Hepatocyte (in vitro differentiated cells): ENCODE results near the gene LHPP. TPM values are rescaled to one million over a fixed set of nuclear protein-coding genes. Genes with fewer than 3 reads are reported as not detected.
A peak's percentile ranks its signal among the peaks of the same experiment; 100 is the strongest.

Source experiments
- DNase-seq: peaks from one replicate; pipeline ENCODE4 v3.0.0-alpha.2; 2016; ENCODE audit warnings: low spot score
- H2AFZ ChIP-seq: fragments of 200-600 bp; sonication (generic); 2 replicates; pipeline ENCODE4 v1.6.0; 2016; ENCODE audit warnings: antibody characterized with exemption, mild to moderate bottlenecking
- H3K27ac ChIP-seq: fragments of 200-600 bp; sonication (generic); 2 replicates; pipeline ENCODE4 v1.5.1; 2016; ENCODE audit warnings: mild to moderate bottlenecking
- H3K27me3 ChIP-seq: fragments of 200-600 bp; sonication (generic); 2 replicates; pipeline ENCODE4 v1.6.1; 2016
- H3K36me3 ChIP-seq: fragments of 200-600 bp; sonication (generic); replicated peaks from 2 replicates; pipeline ENCODE4 v1.5.1; 2016; ENCODE audit warnings: low read depth; ENCODE audit not compliant: insufficient read depth
- H3K4me1 ChIP-seq: fragments of 200-600 bp; sonication (generic); 2 replicates; pipeline ENCODE4 v1.5.1; 2016; ENCODE audit warnings: mild to moderate bottlenecking, moderate library complexity; ENCODE audit not compliant: insufficient read depth
- H3K4me2 ChIP-seq: fragments of 200-600 bp; sonication (generic); 2 replicates; pipeline ENCODE4 v1.6.0; 2016
- H3K4me3 ChIP-seq: fragments of 200-600 bp; sonication (generic); 2 replicates; pipeline ENCODE4 v1.5.1; 2016; ENCODE audit warnings: mild to moderate bottlenecking
- H3K79me2 ChIP-seq: fragments of 200-600 bp; sonication (generic); 2 replicates; pipeline ENCODE4 v1.6.0; 2017; ENCODE audit warnings: mild to moderate bottlenecking
- H3K9me2 ChIP-seq: fragments of 200-600 bp; sonication (generic); replicated peaks from 2 replicates; pipeline ENCODE4 v1.6.0; 2017; ENCODE audit warnings: mild to moderate bottlenecking; ENCODE audit not compliant: insufficient read depth
- H3K9me3 ChIP-seq: fragments of 200-600 bp; sonication (generic); 2 replicates; pipeline ENCODE4 v1.5.1; 2016; ENCODE audit warnings: low read depth, mild to moderate bottlenecking
- H4K20me1 ChIP-seq: fragments of 200-600 bp; sonication (generic); 2 replicates; pipeline ENCODE4 v1.6.0; 2016; ENCODE audit warnings: mild to moderate bottlenecking; ENCODE audit not compliant: insufficient read depth, poor library complexity, severe bottlenecking
- CTCF ChIP-seq: fragments of 200-600 bp; sonication (generic); IDR thresholded peaks from 2 replicates; pipeline ENCODE4 v1.5.1; 2016; ENCODE audit warnings: antibody characterized with exemption, mild to moderate bottlenecking; ENCODE audit not compliant: poor library complexity
- EZH2 ChIP-seq: fragments of 200-600 bp; sonication (generic); IDR thresholded peaks from 2 replicates; pipeline ENCODE4 v1.6.1; 2016; ENCODE audit warnings: antibody characterized with exemption, mild to moderate bottlenecking, borderline replicate concordance
- EZH2phosphoT487 ChIP-seq: fragments of 200-600 bp; sonication (generic); IDR thresholded peaks from one replicate; pipeline ENCODE4 v1.6.1; 2018; ENCODE audit warnings: antibody characterized with exemption, mild to moderate bottlenecking, low read depth, moderate library complexity; ENCODE audit not compliant: unreplicated experiment, severe bottlenecking
- WGBS: methylation state at CpG from one replicate; pipeline ENCODE4 v1.1.6; 2016; ENCODE audit warnings: low lambda C conversion rate; ENCODE audit errors: missing lambda C conversion rate; 5-methylcytosine and 5-hydroxymethylcytosine counted together
- polyA plus RNA-seq: library from polyadenylated mRNA; unstranded; fragments of >200 nt; fragmentation: Nextera tagmentation; extraction: Ambion mirVana; gene quantifications from 2 replicates; pipeline ENCODE4 v1.2.1, GENCODE V29; 2016
- total RNA-seq: library from RNA; depleted of rRNA; stranded (reverse); fragments of >200 nt; gene quantifications from 2 replicates; pipeline ENCODE4 v1.2.3, GENCODE V29; 2014

The LHPP gene
- total and polyA plus RNA-seq, 2 experiments from 2014 or later = 29.4 to 30.3 TPM

- Histone ChIP-seq H3K9me2 (no peaks in the 10 kb centered on the region), H3K27ac (peak overlapping the region; percentile 71), H3K4me2 (no peak overlapping the region), H3K36me3 (no peaks in the 10 kb centered on the region), H3K4me3 (no peak overlapping the region), H4K20me1 (no peaks in the 10 kb centered on the region), H3K4me1 (peaks cover 21% of the 10 kb centered on the region), H3K79me2 (no peaks in the 10 kb centered on the region), H3K27me3 (no peaks in the 10 kb centered on the region), H2AFZ (no peak overlapping the region), H3K9me3 (no peaks in the 10 kb centered on the region)
- no peak for DNase-seq
- TF ChIP-seq EZH2 = no peak
- TF ChIP-seq CTCF = no peak
- TF ChIP-seq EZH2phosphoT487 = no peak
- WGBS = 91% methylated on average over 5 of the region's 5 CpGs
These were observed 99.6 kb downstream of the LHPP start for GRCh38 chr10:124561206-124561605.

DNA sequence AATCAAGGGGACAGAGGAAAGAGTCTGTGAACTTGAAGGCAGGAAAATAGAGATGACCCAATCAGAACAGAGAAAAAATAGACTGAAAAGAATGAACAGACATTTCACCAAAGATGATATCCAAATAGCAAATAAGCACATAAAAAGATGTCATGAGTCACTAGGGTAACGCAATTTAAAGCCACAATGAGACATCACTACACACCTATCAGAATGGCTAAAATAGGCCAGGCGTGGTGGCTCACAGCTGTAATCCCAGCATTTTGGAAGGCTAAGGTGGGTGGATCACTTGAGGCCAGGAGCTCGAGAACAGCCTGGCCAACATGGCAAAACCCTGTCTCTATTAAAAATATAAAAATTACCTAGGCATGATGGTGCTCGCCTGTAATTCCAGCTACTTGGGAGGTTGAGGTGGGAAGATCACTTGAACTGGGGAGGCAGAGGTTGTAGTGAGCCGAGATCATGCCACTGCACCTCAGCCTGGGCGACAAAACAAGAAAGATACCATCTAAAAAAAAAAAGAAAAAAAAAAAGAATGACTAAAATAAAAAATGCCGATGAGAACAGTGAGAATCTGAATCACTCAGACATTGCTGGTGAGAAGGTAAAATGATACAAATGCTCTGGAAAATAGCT is 100.9 kb downstream of the LHPP start:
- Histone ChIP-seq H3K9me2 (no peaks in the 10 kb centered on the region), H3K4me2 (no peak overlapping the region), H3K4me3 (no peak overlapping the region), H3K9me3 (no peaks in the 10 kb centered on the region), H3K27me3 (no peaks in the 10 kb centered on the region), H3K79me2 (no peaks in the 10 kb centered on the region), H3K4me1 (peaks cover 21% of the 10 kb centered on the region), H3K36me3 (no peaks in the 10 kb centered on the region), H2AFZ (no peak overlapping the region), H4K20me1 (no peaks in the 10 kb centered on the region), H3K27ac (no peak overlapping the region)
- WGBS = 96% methylated on average over 7 of the region's 7 CpGs
- DNase-seq = no peak
- TF ChIP-seq EZH2phosphoT487 = no peak
- no peak for TF ChIP-seq EZH2
- no peak for TF ChIP-seq CTCF

DNA sequence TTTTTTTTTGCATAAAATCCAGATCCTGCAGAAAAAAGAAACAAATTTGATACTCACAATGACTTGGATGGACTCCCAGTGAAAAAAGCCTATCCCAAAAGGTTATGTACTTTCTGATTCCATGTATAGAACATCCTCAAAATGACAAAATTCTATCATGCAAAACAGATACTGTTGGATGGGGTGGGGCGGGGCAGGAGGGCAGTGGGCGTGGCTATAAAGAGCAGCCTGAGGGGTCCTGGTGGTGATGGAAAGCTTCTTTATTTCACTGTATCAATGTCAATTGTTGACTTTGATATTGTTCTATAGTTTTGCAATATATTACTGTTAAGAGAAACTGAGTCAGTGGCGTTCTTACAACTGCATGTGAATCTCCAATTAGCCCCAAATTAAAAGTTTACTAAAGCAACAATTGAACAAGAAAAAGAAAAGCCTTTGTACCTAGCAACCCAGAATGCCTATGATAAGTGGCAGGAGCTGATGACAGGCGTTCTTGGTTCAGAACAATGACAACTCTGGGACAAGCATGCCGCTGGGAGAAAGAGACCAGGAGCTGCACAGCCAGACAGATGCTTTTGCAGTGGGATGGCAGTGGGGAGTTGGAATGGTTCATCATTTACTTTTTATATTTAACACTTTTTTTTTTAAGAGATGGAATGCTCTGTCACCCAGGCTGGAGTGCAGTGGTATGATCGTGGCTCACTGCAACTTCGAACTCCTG is 101.9 kb downstream of the LHPP start:
- Histone ChIP-seq H3K9me3 (no peaks in the 10 kb centered on the region), H2AFZ (no peak overlapping the region), H4K20me1 (no peaks in the 10 kb centered on the region), H3K4me3 (no peak overlapping the region), H3K4me2 (no peak overlapping the region), H3K4me1 (peaks cover 21% of the 10 kb centered on the region), H3K36me3 (no peaks in the 10 kb centered on the region), H3K79me2 (no peaks in the 10 kb centered on the region), H3K9me2 (no peaks in the 10 kb centered on the region), H3K27me3 (no peaks in the 10 kb centered on the region), H3K27ac (no peak overlapping the region)
- TF ChIP-seq EZH2 (no peak), CTCF (no peak), EZH2phosphoT487 (no peak)
- 85% methylated on average over 7 of the region's 7 CpGs for WGBS
- no peak for DNase-seq
